SU-DHL-6 (cell line): ENCODE results near the gene CTDSPL.

Experiments
- H2AFZ ChIP-seq: fragments of 200-600 bp; sonication (generic); 2 replicates; pipeline ENCODE4 v1.6.1; 2014; ENCODE audit warnings: low read depth, mild to moderate bottlenecking, moderate library complexity, mixed read lengths, antibody characterized with exemption, low read length; ENCODE audit not compliant: severe bottlenecking
- H3F3A ChIP-seq: fragments of 200-600 bp; shearing (Covaris generic); 2 replicates; pipeline ENCODE4 v1.6.0; 2016; ENCODE audit warnings: antibody characterized with exemption, mild to moderate bottlenecking; ENCODE audit not compliant: insufficient read depth
- H3K27ac ChIP-seq: fragments of 200-600 bp; sonication (generic); 2 replicates; pipeline ENCODE4 v1.5.1; 2016; ENCODE audit warnings: low read depth, mild to moderate bottlenecking, low read length, moderate library complexity, mixed read lengths
- H3K27me3 ChIP-seq: fragments of 200-600 bp; sonication (generic), shearing (Covaris generic); 2 replicates; pipeline ENCODE4 v1.6.0; 2014; ENCODE audit warnings: mild to moderate bottlenecking, low read length
- H3K36me3 ChIP-seq: fragments of 200-600 bp; sonication (generic); 2 replicates; pipeline ENCODE4 v1.6.1; 2014; ENCODE audit warnings: mild to moderate bottlenecking, low read length, mixed read lengths
- H3K4me2 ChIP-seq: fragments of 300-600, 200-600 bp; shearing (Covaris generic), sonication (generic); 2 replicates; pipeline ENCODE4 v1.6.0; 2014; ENCODE audit warnings: low read length, low read depth, mild to moderate bottlenecking; ENCODE audit not compliant: poor library complexity, severe bottlenecking
- H3K4me3 ChIP-seq: fragments of 200-600 bp; sonication (generic); 2 replicates; pipeline ENCODE4 v1.5.1; 2014; ENCODE audit warnings: antibody characterized with exemption, low read length, mild to moderate bottlenecking, mixed read lengths; ENCODE audit not compliant: insufficient read depth, poor library complexity, severe bottlenecking
- H3K79me2 ChIP-seq: fragments of 200-600 bp; sonication (generic); 2 replicates; pipeline ENCODE4 v1.6.1; 2014; ENCODE audit warnings: mild to moderate bottlenecking, low read length, moderate library complexity; ENCODE audit not compliant: insufficient read depth
- H3K9ac ChIP-seq: fragments of 200-600 bp; sonication (generic); 2 replicates; pipeline ENCODE4 v1.7.0; 2014; ENCODE audit warnings: mild to moderate bottlenecking, low read length
- H3K9me2 ChIP-seq: fragments of 200-600 bp; sonication (generic); replicated peaks from 2 replicates; pipeline ENCODE4 v1.6.1; 2014; ENCODE audit warnings: low read length; ENCODE audit not compliant: insufficient read depth
- H3K9me3 ChIP-seq: fragments of 200-600 bp; sonication (generic); 2 replicates; pipeline ENCODE4 v1.6.1; 2014; ENCODE audit warnings: low read length, mixed read lengths; ENCODE audit not compliant: insufficient read depth
- H4K20me1 ChIP-seq: fragments of 200-600 bp; sonication (generic); 2 replicates; pipeline ENCODE4 v1.6.1; 2014; ENCODE audit warnings: low read depth, mild to moderate bottlenecking, antibody characterized with exemption, low read length, moderate library complexity, mixed read lengths
- EZH2phosphoT487 ChIP-seq: fragments of 200-600 bp; sonication (generic), shearing (Covaris generic); conservative IDR thresholded peaks from 2 replicates; pipeline ENCODE4 v1.6.1; 2018; ENCODE audit warnings: mild to moderate bottlenecking, antibody characterized with exemption, low read length, moderate library complexity, mixed read lengths
- TF ChIP-seq, protein P1 (sequence below): fragments of 200-600 bp; sonication (generic); IDR thresholded peaks from one replicate; pipeline ENCODE4 v1.5.1; 2017; ENCODE audit warnings: antibody characterized with exemption, mild to moderate bottlenecking, low read length, moderate library complexity; ENCODE audit not compliant: insufficient read depth, poor library complexity, severe bottlenecking

The CTDSPL gene

DNA sequence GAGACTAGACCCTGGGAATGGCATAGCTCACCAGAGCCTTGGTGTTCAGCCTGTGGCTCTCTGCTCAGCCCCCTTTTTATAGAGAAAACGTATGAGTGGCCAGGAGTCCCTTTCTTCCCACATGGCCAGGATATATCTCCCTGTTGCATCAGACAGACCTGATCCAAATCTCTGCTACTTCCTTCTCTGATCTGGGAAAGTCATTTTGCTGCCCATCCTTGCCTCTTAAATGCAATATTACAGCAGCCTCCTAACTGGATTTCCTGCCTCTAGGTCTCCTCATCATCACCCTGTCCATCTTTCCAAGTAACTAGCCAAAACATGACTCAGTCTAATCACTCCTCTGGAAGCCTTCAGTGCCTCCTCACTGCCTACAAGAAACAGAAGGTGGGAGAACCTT is 42.9 kb downstream of the CTDSPL start:
- Histone ChIP-seq H3K27ac (no peak overlapping the region), H3K9me3 (no peaks in the 10 kb centered on the region), H3K79me2 (no peaks in the 10 kb centered on the region), H3K36me3 (no peaks in the 10 kb centered on the region), H3K4me2 (no peak overlapping the region), H3K27me3 (no peaks in the 10 kb centered on the region), H3K9ac (no peak overlapping the region), H3K9me2 (no peaks in the 10 kb centered on the region), H4K20me1 (no peaks in the 10 kb centered on the region), H3F3A (no peaks in the 10 kb centered on the region), H3K4me3 (no peak overlapping the region), H2AFZ (no peak overlapping the region)
- TF ChIP-seq, protein P1, sequence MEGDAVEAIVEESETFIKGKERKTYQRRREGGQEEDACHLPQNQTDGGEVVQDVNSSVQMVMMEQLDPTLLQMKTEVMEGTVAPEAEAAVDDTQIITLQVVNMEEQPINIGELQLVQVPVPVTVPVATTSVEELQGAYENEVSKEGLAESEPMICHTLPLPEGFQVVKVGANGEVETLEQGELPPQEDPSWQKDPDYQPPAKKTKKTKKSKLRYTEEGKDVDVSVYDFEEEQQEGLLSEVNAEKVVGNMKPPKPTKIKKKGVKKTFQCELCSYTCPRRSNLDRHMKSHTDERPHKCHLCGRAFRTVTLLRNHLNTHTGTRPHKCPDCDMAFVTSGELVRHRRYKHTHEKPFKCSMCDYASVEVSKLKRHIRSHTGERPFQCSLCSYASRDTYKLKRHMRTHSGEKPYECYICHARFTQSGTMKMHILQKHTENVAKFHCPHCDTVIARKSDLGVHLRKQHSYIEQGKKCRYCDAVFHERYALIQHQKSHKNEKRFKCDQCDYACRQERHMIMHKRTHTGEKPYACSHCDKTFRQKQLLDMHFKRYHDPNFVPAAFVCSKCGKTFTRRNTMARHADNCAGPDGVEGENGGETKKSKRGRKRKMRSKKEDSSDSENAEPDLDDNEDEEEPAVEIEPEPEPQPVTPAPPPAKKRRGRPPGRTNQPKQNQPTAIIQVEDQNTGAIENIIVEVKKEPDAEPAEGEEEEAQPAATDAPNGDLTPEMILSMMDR = no peak
- no peak for TF ChIP-seq EZH2phosphoT487

DNA sequence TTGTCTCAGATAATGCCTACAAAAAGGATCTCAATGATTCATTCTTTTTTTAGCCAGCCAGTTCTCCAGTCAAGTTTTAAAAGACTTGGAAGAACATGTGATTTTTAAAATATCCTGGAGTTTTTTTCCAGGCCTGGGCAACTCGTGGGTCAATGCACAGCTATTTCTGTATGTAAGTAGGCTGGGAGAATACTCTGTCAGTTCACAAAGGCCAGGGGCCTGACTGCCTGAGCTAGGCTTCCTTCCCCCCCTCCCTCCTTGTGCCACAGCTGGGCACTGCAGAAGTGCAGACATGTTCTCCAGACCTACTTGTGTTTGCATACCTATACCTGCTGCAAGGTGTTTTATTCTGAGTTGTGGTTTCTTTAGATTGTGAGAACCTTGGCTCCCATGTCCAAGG is 43.7 kb downstream of the CTDSPL start:
- H3K9ac ChIP-seq = no peak overlapping the region

DNA sequence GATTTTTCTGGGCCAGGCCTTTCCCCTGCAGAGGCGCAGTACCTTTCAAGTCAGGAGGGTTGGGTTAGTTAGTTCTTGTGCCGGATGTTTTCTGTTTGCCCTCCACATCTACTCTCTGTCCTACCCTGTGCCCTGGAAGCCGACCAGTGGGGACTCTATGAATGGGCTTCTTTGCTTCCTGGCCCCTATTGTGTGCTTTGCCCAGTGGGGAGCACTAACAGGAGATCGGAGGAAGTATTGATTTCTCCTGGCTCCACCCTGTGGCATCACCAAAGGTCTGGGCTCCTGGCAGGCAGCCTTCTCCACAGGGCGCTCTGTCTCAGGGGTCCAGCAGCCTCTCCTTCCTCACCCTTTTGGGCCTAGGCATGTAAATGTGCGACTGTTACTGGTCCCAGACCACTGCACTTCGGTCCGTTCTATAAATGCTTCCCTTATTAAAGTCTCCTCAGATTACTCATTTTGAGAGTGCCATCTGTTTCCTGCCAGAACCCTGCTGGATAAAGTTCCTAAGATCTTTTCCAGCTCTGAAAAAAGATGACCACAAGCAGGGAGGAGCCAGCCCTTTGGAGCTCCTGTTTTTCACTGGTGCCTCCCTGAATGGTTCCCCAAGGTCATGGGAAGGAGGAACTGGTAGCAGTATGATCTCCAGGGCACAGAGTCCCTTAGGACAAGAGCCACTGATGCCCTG is 44.5 kb downstream of the CTDSPL start:
- Histone ChIP-seq H3K27ac (no peak overlapping the region), H3K9me2 (no peaks in the 10 kb centered on the region), H3K79me2 (no peaks in the 10 kb centered on the region), H3K4me3 (no peak overlapping the region), H3K4me2 (no peak overlapping the region), H2AFZ (no peak overlapping the region), H3F3A (no peaks in the 10 kb centered on the region), H3K9me3 (no peaks in the 10 kb centered on the region), H4K20me1 (no peaks in the 10 kb centered on the region), H3K27me3 (no peaks in the 10 kb centered on the region), H3K36me3 (no peaks in the 10 kb centered on the region), H3K9ac (no peak overlapping the region)
- no peak for TF ChIP-seq EZH2phosphoT487
- TF ChIP-seq, protein P1 = no peak

More for the DNA sequence above, 43.7 kb downstream of the CTDSPL start:
- Histone ChIP-seq H3K79me2 (no peaks in the 10 kb centered on the region), H3K9me2 (no peaks in the 10 kb centered on the region), H4K20me1 (no peaks in the 10 kb centered on the region), H3K27me3 (no peaks in the 10 kb centered on the region), H2AFZ (no peak overlapping the region), H3K4me2 (no peak overlapping the region), H3F3A (no peaks in the 10 kb centered on the region), H3K9me3 (no peaks in the 10 kb centered on the region), H3K4me3 (no peak overlapping the region), H3K27ac (no peak overlapping the region), H3K36me3 (no peaks in the 10 kb centered on the region)
- TF ChIP-seq, protein P1 = no peak
- no peak for TF ChIP-seq EZH2phosphoT487
